ENCODE data around the gene ZNF8.
"Not testable (repeated sequence)": the region's sequence is repeated elsewhere in the genome, so short reads cannot be mapped to it uniquely, and the experiment has no call there.

The ZNF8 gene

DNA sequence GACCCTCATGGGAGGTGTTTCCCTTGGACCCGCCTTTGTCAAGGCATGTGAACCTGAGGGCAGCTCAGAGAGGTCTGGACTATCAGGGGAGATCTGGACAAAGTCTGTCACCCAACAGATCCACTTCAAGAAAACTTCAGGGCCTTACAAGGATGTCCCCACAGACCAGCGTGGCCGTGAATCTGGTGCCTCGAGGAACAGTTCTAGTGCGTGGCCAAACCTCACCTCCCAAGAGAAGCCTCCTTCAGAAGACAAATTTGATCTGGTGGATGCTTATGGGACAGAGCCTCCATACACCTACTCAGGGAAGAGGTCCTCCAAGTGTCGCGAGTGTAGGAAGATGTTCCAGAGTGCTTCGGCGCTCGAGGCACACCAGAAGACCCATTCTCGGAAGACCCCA is 59.6 kb downstream of the ZNF8 start:
- no peak for DNase-seq

DNA sequence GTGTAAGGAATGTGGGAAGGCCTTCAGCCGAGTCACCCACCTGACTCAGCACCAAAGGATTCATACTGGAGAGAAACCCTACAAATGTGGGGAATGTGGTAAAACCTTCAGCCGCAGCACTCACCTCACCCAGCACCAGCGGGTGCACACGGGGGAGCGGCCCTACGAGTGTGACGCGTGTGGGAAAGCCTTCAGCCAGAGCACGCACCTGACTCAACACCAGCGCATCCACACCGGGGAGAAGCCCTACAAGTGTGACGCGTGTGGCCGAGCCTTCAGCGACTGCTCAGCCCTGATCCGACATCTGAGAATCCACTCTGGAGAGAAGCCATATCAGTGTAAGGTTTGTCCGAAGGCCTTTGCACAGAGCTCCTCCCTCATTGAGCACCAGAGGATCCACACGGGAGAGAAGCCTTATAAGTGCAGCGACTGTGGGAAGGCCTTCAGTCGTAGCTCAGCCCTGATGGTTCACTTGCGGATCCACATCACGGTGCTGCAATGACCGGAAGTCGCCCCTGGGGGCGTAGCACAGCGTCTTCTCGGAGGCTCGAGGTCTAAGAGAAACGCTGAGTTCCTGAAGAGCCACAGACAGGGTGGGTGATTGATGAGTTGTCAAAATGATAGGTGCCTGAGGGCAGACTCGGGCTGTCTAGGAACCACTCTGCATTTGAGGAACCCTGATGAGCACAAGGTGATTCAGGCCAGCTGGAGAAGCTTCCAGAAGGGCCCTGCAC is 60.2 kb downstream of the ZNF8 start:
- peak; percentile 16 for DNase-seq

- no peak for DNase-seq
These were observed 66.8 kb downstream of the ZNF8 start for GRCh38 chr19:58345558-58345957.

DNA sequence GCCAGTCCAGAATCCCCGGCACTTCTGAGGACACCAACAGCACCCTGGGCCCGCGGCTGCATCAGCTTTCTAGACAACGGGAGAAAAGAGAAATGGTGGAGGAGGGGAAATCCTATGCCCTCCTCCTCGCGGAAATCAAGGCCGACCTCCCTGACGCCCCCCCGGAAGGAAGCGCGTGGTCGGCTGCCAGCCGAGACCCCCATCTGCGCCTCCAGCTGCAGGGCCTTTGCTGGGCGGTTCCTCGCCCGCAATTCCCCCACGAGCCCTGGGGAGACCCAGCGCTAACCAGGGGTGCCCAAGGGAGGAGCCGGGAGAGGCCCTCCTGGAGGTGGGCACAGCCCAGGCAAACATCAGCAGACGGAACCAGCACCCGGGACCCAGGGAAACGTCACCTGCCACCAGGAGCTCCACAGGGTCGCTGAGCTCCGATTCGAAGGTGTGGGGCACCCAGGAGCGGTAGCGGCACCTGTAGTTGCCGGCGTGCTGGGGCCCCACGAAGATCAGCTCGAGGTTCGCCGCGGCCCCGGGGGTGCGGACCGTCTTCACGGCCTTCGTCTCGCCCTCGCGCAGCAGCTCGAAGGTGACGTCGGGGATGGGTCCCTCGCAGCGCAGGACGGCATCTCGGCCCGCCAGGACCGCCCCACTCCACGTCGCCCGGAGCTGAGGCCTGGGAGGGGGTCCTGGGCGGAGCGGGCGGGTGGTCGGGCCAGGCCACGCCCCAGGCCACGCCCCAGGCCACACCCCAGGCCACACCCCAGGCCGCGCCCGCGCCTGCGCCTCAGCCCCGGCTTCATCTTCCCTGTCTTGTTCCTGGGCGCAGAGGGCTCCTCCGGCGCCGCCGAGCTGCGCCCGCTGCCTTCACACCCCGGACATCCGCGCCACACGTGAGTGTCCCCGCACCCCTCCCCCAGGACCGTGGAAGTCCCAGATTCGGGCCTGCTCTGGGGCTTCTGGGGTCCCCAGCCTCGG is 68.5 kb downstream of the ZNF8 start:
- DNase-seq: peak; percentile 67

- DNase-seq: not testable (repeated sequence)
These were observed 69.3 kb downstream of the ZNF8 start for GRCh38 chr19:58348080-58348479.

GRCh38 chr19:58349590-58349989 is 70.8 kb downstream of the ZNF8 start:
- DNase-seq: no peak

DNA sequence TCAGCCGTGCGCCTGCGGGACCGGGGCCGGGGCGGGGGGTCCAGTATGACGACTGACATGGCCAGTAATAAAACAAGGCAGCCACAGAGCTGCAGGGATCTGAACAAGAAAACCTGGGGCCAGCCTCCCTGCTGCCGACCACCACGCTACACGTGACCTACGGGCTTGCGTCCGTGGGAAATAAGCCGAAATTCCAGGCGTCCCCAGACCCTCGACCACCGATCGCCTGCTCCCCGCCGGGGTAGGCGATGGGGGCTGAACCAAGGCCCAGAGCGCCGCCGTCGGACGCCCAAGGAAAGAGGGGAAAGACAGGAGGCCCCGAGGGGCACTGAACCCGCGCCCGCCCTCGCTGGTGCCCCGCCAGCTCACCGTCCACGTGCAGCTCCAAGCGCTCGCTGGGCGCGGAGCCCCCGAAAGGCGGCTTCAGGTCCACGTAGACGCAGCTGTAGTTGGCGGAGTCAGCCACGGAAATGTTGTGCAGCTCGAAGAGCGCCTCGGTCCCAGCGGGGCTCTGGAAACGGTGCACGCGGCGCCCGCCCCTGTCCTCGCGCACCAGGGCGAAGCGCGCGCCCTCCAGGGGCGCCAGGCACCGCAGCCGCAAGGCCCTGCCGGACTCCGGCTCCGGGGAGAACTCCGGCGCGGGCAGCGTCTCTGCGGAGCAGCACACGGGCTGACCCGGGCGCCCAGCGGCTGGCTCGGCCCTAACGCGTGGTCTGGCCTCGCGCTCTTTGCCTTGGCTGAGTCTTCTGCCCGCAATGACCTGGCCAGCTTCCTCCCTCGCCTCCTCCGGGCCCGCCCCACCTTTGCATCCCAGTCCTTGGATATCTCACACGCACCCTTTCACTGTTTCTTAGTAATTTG is 71.5 kb downstream of the ZNF8 start:
- peak; percentile 58 for DNase-seq

GRCh38 chr19:58350871-58351557 is 72.3 kb downstream of the ZNF8 start:
- peak; percentile 47 for DNase-seq

GRCh38 chr19:58351558-58351878 is 72.8 kb downstream of the ZNF8 start:
- no peak for DNase-seq

DNA sequence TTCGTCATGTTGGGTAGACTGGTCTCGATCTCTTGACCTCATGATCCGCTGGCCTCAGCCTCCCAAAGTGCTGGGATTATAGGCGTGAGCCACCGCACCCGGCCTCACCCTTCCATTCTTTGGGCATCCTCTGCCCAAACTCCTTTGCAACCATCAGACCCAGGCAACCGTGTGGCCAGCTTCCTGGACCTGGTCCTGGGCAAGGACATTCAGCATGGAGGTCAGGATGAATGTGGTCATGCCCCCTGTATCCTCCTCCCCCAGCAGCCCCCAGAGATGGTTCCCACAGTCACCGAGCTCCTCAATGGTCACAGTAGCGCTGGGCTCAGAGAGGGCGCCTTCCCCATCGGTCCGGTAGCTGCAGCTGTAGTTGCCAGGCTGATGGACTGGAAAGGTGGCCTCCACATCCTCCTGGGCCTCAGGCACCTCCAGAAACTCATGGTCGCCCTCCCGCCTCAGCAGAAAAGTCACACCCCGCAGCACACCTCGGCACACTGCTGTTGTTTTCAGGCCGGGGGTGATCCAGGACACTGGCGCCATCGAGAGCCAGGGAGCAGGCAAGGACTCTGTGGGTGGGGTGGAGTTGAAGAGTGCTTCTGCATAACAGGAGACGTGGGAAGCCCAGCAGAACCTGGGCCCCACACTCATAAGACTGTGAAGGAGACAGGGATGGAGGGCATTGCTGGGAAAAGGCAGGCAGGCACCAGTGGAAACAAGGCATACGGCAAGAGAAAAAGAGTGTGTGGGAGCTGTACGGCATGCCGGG is 73.4 kb downstream of the ZNF8 start:
- DNase-seq: no peak

All from DMS53 (cell line).